HG02798 (cell line): ENCODE measurements around the gene PDE3A.

ENCODE experiments used
- ATAC-seq: cut with Tn5 transposase; IDR thresholded peaks from one replicate; pipeline ENCODE4 v1.9.1; 2021; ENCODE audit warnings: mild to moderate bottlenecking; ENCODE audit not compliant: unreplicated experiment, poor library complexity

The PDE3A gene

GRCh38 chr12:20415641-20416040 lies 47.3 kb downstream of the PDE3A start:
- ATAC-seq: no peak

- no peak for ATAC-seq
Measured at GRCh38 chr12:20420557-20420956, 52.2 kb downstream of the PDE3A start.

- no peak for ATAC-seq
Measured at GRCh38 chr12:20421421-20421820, 53.1 kb downstream of the PDE3A start.

- ATAC-seq: no peak
Measured at GRCh38 chr12:20423557-20423956, 55.2 kb downstream of the PDE3A start.

GRCh38 chr12:20424841-20425240 lies 56.5 kb downstream of the PDE3A start:
- no peak for ATAC-seq

- ATAC-seq: no peak
Measured at GRCh38 chr12:20426191-20426590, 57.9 kb downstream of the PDE3A start.

GRCh38 chr12:20426957-20427356 lies 58.6 kb downstream of the PDE3A start:
- no peak for ATAC-seq

- ATAC-seq: no peak
Measured at GRCh38 chr12:20429852-20430251, 61.5 kb downstream of the PDE3A start.

- no peak for ATAC-seq
Measured at GRCh38 chr12:20432290-20432689, 64.0 kb downstream of the PDE3A start.

GRCh38 chr12:20434996-20435395 lies 66.7 kb downstream of the PDE3A start:
- ATAC-seq: no peak

- ATAC-seq: no peak
Measured at GRCh38 chr12:20436316-20436715, 68.0 kb downstream of the PDE3A start.

- no peak for ATAC-seq
Measured at GRCh38 chr12:20438299-20438779, 70.0 kb downstream of the PDE3A start.

- ATAC-seq: no peak
Measured at GRCh38 chr12:20439626-20440025, 71.3 kb downstream of the PDE3A start.

GRCh38 chr12:20440408-20440807 lies 72.1 kb downstream of the PDE3A start:
- no peak for ATAC-seq

GRCh38 chr12:20442322-20442721 lies 74.0 kb downstream of the PDE3A start:
- no peak for ATAC-seq

- no peak for ATAC-seq
Measured at GRCh38 chr12:20443255-20443654, 74.9 kb downstream of the PDE3A start.

- no peak for ATAC-seq
Measured at GRCh38 chr12:20443792-20444191, 75.5 kb downstream of the PDE3A start.

- no peak for ATAC-seq
Measured at GRCh38 chr12:20444595-20445170, 76.3 kb downstream of the PDE3A start.

- ATAC-seq: no peak
Measured at GRCh38 chr12:20445687-20446086, 77.3 kb downstream of the PDE3A start.

- no peak for ATAC-seq
Measured at GRCh38 chr12:20446836-20447235, 78.5 kb downstream of the PDE3A start.

- ATAC-seq: no peak
Measured at GRCh38 chr12:20448781-20449180, 80.4 kb downstream of the PDE3A start.

GRCh38 chr12:20450591-20451180 lies 82.3 kb downstream of the PDE3A start:
- ATAC-seq: no peak
